Fibroblast of the aortic adventitia (primary cell): ENCODE data around the gene DOCK3. TPM values are rescaled to one million over a fixed set of nuclear protein-coding genes. Genes with fewer than 3 reads are reported as not detected.
"Not testable (repeated sequence)": the region's sequence is repeated elsewhere in the genome, so short reads cannot be mapped to it uniquely, and the experiment has no call there.

Experiments
- DNase-seq: peaks from one replicate; pipeline ENCODE4 v3.0.0-alpha.2; 2010; ENCODE audit warnings: low read depth
- H3K4me3 ChIP-seq: 2 replicates; pipeline ENCODE4 v1.5.1; 2011; ENCODE audit warnings: low read depth, mild to moderate bottlenecking, control low read depth, low read length, moderate library complexity
- CTCF ChIP-seq: IDR thresholded peaks from 2 replicates; pipeline ENCODE4 v1.5.1; 2011; ENCODE audit warnings: mild to moderate bottlenecking, low read length, control low read depth, inconsistent platforms; ENCODE audit not compliant: insufficient read depth
- total RNA-seq: library from RNA; depleted of rRNA; stranded (reverse); fragments of >200 nt; gene quantifications from 2 replicates; pipeline ENCODE4 v1.2.3, GENCODE V29; 2012; ENCODE audit warnings: low replicate concordance

DOCK3 gene
- total RNA-seq, 1 donor, result 0.36 TPM

GRCh38 chr3:51360806-51361205, 686.1 kb downstream of the DOCK3 start:
- no peak for TF ChIP-seq CTCF
- H3K4me3 ChIP-seq, result no peak overlapping the region
- no peak for DNase-seq

- DNase-seq, result no peak
- H3K4me3 ChIP-seq, result no peak overlapping the region
- no peak for TF ChIP-seq CTCF
Observed at GRCh38 chr3:51361746-51362145, 687.0 kb downstream of the DOCK3 start.

- no peak for DNase-seq
- TF ChIP-seq CTCF, result no peak
- H3K4me3 ChIP-seq, result no peak overlapping the region
Observed at GRCh38 chr3:51362476-51362875, 687.7 kb downstream of the DOCK3 start.

DNA sequence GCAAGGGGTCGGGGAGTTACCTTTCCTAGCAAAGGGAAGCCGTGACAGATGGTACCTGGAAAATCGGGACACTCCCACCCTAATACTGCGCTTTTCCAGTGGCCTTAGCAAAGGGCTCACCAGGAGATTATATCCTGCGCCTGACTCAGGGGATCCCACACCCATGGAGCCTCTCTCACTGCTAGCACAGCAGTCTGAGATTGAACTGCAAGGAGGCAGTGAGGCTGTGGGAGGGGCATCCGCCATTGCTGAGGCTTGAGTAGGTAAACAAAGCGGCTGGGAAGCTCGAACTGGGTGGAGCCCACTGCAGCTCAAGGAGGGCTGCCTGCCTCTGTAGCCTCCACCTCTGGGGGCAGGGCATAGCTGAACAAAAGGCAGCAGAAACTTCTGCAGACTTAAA, 693.5 kb downstream of the DOCK3 start:
- not testable (repeated sequence) for H3K4me3 ChIP-seq

GRCh38 chr3:51371943-51372557, 697.3 kb downstream of the DOCK3 start:
- DNase-seq, result peak; percentile 90
- no peak overlapping the region for H3K4me3 ChIP-seq
- TF ChIP-seq CTCF, result peak; percentile 83

More for the DNA sequence above, 693.5 kb downstream of the DOCK3 start:
- not testable (repeated sequence) for DNase-seq

DNA sequence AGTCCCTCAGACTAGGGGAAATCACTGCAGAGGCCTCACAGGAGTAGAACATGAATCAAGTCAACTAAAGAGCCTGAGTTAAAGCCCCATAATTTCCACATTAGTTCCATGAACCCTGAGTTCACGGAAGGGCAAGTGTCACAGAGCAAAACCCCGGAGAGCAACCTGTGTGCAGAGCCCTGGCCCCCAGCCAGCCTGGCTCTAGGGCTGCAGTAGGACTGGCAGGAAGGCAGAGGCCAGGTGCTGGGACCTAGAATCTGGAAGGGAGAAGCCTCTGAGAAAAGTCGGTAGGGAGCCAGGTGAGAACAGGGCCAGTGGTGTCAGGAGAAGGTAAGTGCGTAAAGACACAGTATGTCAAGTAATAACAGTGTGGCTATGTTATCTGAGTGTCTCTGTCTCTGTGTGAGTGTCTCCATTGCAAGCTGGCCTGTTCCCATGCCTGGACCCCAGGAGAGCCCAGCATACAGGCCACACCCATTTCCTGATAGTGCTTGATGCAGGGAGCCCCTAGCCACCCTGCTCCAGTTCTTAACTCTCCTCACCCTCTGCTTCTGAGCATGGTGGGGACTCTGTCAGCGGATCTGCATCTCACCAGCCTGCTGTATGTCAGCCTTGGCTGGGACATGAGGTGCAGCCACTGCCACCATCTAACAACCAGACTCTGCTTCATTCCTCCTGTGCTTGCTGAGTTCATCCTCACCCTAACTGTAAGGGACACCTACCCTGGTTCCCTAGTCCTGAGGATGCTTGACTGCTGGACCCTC, 699.1 kb downstream of the DOCK3 start:
- H3K4me3 ChIP-seq, result no peak overlapping the region
- no peak for TF ChIP-seq CTCF
- DNase-seq, result no peak

DNA sequence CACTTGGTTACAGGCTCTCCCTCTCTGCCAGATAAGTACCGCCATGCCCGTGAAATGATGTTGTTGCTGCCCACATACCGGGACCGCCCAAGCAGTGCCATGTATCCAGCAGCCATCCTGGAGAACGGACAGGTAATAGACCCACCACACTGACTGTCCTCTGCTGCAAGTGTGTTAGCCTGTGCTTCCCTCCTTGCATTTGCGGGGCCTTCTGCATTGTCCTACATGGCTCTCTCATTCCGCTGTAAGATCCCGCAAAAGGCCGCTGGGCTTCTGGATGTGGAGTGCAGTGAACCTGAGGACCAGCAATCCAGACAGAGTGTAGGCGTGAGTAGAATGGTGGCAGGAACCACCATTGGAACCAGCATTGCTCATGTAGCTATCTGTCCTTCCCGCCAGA, 699.7 kb downstream of the DOCK3 start:
- DNase-seq, result no peak
- no peak for TF ChIP-seq CTCF

More for the DNA sequence above, 699.7 kb downstream of the DOCK3 start:
- no peak overlapping the region for H3K4me3 ChIP-seq
